ENCODE measurements around the gene TBC1D2. TPM values are rescaled to one million over a fixed set of nuclear protein-coding genes. Genes with fewer than 3 reads are reported as not detected.

Gene TBC1D2, protein sequence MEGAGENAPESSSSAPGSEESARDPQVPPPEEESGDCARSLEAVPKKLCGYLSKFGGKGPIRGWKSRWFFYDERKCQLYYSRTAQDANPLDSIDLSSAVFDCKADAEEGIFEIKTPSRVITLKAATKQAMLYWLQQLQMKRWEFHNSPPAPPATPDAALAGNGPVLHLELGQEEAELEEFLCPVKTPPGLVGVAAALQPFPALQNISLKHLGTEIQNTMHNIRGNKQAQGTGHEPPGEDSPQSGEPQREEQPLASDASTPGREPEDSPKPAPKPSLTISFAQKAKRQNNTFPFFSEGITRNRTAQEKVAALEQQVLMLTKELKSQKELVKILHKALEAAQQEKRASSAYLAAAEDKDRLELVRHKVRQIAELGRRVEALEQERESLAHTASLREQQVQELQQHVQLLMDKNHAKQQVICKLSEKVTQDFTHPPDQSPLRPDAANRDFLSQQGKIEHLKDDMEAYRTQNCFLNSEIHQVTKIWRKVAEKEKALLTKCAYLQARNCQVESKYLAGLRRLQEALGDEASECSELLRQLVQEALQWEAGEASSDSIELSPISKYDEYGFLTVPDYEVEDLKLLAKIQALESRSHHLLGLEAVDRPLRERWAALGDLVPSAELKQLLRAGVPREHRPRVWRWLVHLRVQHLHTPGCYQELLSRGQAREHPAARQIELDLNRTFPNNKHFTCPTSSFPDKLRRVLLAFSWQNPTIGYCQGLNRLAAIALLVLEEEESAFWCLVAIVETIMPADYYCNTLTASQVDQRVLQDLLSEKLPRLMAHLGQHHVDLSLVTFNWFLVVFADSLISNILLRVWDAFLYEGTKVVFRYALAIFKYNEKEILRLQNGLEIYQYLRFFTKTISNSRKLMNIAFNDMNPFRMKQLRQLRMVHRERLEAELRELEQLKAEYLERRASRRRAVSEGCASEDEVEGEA
- 1.3 and 1.5 TPM in 2 replicates for total RNA-seq

DNA sequence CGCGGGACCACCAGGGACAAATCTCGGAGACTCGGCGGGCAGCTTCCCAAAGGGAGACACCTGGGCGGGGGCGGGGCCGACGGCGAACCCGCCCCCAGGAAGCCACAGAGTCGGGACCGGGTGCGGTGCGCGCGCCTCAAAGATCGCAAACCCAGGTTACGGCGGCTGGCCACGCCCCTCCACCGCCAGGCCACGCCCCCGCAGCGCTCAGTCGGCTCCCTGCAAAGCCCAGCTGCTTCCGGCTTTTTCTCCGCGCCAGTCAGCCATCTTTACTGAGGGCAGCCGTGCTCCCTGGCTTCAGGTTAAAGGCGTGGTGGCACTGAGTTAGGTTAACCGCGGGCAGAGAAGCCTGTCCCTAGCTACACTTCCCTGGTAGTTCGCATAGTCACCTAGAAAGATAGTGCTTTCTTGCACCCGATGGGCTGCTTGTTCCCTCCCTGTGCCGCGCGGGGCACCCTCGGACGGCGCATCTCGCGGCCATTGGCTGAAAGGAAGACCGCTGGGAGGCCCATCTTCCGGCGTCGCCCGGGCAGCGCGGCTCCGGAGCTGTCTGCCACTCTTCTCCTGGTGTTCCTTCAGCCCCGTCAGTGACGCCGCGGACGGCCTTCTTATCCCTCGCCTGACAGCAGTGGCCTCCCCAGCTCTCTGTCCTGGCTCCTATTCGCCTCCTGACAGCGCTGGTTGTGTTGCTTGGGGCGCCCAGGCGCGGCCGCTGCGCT lies at the start of gene TBC1D2:
TSS of gene TBC1D2 (minus strand) at position 72 of the 719 bp plus-strand sequence. CDS start 108 bp downstream, outside the sequence.
- H3K9me3 Mint-ChIP-seq, result no peaks in the 10 kb centered on the region

DNA sequence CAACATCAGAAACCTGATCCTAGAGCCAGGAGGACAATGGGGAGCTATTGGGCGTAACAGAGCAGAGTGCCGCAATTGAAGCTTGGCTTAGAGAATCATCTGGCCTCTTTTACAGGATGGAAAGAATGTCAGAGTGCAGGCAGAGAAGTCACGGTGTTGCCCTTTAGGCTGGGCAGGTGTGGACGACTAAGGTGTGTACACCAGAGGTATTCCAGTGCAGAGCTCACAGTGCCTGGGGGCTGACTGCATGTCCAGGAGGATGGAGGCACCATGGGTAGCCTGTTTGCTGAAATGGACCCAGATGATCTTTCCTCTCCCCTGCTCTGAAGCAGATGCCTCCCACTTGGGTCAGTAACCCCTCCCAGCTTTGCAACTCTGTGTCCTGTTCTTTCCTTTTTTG lies 48.9 kb upstream of the TBC1D2 start:
- Mint-ChIP-seq H3K4me1 (ENCODE audit: low read depth) (peaks cover 3% of the 10 kb centered on the region), H3K4me3 (ENCODE audit: low read depth) (no peak overlapping the region), H3K27me3 (ENCODE audit: low read depth) (no peaks in the 10 kb centered on the region), H3K9me3 (no peaks in the 10 kb centered on the region), H3K27ac (no peak overlapping the region), H3K36me3 (ENCODE audit: low read depth) (no peaks in the 10 kb centered on the region)
- no peak for DNase-seq (ENCODE audit: low spot score)
- intact Hi-C loops (cut with micrococcal nuclease), result no loop called here

More for the DNA sequence above, at the start of gene TBC1D2:
- Mint-ChIP-seq H3K36me3 (ENCODE audit: low read depth) (no peaks in the 10 kb centered on the region), H3K4me1 (ENCODE audit: low read depth) (peaks cover 23% of the 10 kb centered on the region), H3K27me3 (ENCODE audit: low read depth) (peaks cover 12% of the 10 kb centered on the region), H3K27ac (peak within 1 kb of the TSS; percentile 94), H3K4me3 (ENCODE audit: low read depth) (peak within 1 kb of the TSS; percentile 97)
- intact Hi-C loops (cut with micrococcal nuclease), result loop anchor here (1.0 to 10.0 kb wide), 6 partner anchors 63 to 621 kb away; partner anchors contain the start of genes CORO2A, NCBP1, TRMO and TSTD2
- DNase-seq (ENCODE audit: low spot score), result peak; percentile 96

DNA sequence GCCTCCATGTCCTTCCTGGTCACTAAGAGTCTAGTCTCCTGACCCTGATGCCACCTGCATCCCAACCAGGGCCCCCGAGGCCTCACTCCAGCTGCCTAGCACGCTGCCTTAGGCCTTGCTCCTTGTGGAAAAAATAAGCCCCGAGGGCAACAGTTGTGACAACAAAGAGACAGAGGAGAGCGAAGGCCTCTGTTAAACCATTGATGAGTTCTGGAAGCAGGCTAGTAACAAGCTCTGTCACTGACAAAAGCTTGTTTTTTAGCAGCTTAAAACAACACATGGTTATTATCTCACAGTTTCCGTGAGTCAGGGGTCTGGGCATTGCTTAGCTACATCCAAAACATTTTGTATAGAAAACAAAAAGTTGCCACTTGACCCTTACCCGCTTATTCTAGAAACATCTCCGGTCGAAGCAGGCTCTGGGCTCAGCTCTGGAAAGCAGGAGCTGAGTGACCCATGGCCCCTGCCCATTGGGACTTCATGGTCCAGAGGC lies 48.2 kb upstream of the TBC1D2 start:
- no peaks in the 10 kb centered on the region for H3K27me3 Mint-ChIP-seq (ENCODE audit: low read depth)
- intact Hi-C loops (cut with micrococcal nuclease), result no loop called here
- no peak overlapping the region for H3K27ac Mint-ChIP-seq
- peaks cover 3% of the 10 kb centered on the region for H3K4me1 Mint-ChIP-seq (ENCODE audit: low read depth)
- H3K4me3 Mint-ChIP-seq (ENCODE audit: low read depth), result no peak overlapping the region
- DNase-seq (ENCODE audit: low spot score), result no peak
- H3K36me3 Mint-ChIP-seq (ENCODE audit: low read depth), result no peaks in the 10 kb centered on the region
- H3K9me3 Mint-ChIP-seq, result no peaks in the 10 kb centered on the region

DNA sequence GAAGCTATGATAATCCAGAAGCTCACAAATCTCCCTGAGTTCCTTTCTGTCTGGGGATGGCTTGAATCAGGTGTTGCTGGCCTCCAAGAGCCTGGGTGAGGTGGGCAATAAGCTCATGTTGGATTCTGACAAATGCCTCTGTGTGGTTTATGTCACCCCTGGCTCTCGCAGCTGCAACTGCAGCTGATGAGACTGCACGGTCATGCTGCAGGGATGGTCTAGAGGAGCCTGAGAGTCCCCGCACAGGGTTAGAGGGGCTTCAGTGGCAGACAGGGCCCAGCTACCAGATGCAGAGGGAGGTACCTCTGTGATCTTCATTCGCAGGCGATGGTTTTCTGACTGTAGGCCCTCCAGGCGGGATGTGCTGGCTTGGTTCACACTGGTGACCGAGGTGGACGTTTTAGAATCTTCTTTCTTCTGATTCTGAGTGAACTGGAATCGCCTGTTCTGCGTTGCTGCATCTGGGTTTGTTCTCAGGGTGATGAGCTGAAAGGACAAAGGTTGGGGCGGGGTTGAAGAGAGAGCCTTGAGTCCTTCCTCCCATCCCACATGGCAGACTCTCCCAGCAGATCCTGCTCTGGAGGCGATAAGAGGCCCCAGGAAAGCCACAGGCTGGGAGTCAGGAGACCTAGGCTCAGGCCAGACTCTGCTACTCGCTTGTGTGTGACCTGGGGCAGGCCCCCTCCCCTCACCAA lies 47.6 kb upstream of the TBC1D2 start:
- Mint-ChIP-seq H3K4me1 (ENCODE audit: low read depth) (peaks cover 3% of the 10 kb centered on the region), H3K36me3 (ENCODE audit: low read depth) (no peaks in the 10 kb centered on the region), H3K27ac (no peak overlapping the region), H3K4me3 (ENCODE audit: low read depth) (no peak overlapping the region), H3K9me3 (no peaks in the 10 kb centered on the region), H3K27me3 (ENCODE audit: low read depth) (peaks cover under 1% of the 10 kb centered on the region)
- no peak for DNase-seq (ENCODE audit: low spot score)
- intact Hi-C loops (cut with micrococcal nuclease), result no loop called here

DNA sequence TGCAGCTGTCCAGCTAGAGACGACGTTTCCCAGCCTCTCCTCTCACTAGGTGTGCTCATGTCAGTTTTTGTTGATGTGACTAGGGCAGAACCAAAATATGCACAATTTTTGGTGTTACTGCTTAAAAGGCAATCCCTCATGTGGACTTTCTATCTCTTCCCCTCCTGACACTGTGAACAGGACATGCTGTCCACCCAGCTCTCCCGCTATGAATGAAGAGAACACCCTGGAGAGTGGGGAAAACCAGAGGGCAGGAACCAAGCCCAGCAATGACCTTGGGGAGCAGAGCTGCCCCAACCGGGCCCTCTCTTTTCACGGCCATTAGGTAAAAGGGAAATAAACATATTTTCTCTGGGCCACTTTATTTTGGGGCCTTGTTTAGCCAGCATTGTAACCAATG lies 46.7 kb upstream of the TBC1D2 start:
- Mint-ChIP-seq H3K27me3 (ENCODE audit: low read depth) (peaks cover 3% of the 10 kb centered on the region), H3K27ac (no peak overlapping the region), H3K4me1 (ENCODE audit: low read depth) (peaks cover 3% of the 10 kb centered on the region), H3K36me3 (ENCODE audit: low read depth) (no peaks in the 10 kb centered on the region), H3K9me3 (no peaks in the 10 kb centered on the region), H3K4me3 (ENCODE audit: low read depth) (no peak overlapping the region)
- no peak for DNase-seq (ENCODE audit: low spot score)
- intact Hi-C loops (cut with micrococcal nuclease), result no loop called here

DNA sequence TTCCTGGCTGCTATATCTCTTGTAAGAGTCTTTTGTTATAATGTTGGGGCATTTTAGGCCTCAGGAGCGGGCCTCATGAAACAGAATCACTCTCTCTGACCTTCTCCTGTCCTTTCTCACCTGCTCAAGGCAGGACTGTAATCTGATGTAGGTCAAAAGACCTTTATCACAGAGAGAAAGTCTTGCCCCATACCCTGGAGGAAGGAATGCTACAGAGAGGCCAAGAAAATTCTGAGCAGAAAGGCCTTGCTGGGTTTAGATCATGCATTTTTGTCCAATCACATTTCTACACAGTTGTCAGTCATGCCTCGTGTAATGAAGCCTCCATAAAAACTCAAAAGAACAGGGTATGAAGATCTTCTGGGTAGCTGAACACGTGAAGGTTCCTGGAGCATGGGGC lies 45.2 kb upstream of the TBC1D2 start:
- peaks cover 3% of the 10 kb centered on the region for H3K27me3 Mint-ChIP-seq (ENCODE audit: low read depth)
- H3K27ac Mint-ChIP-seq, result no peak overlapping the region
- intact Hi-C loops (cut with micrococcal nuclease), result no loop called here
- peaks cover 3% of the 10 kb centered on the region for H3K4me1 Mint-ChIP-seq (ENCODE audit: low read depth)
- H3K9me3 Mint-ChIP-seq, result no peaks in the 10 kb centered on the region
- DNase-seq (ENCODE audit: low spot score), result no peak
- no peak overlapping the region for H3K4me3 Mint-ChIP-seq (ENCODE audit: low read depth)
- H3K36me3 Mint-ChIP-seq (ENCODE audit: low read depth), result no peaks in the 10 kb centered on the region

DNA sequence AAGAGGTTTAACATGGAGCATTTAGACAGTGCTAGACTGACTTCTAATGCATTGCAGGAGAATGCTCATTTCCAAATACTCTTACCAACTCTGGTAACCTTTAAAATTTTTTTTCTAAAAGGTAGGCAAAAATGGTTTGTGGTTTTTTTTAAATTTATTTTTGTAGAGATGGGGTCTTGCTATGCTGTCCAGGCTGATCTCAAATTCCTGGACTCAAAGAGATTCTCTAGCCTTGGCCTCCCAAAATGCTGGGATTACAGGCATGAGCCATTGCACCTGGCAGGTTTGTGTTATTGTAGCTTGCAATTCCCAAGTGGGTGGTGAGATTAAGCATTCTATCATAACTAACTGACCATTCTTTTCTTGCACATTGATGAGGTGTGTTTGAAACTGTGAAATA lies 43.0 kb upstream of the TBC1D2 start:
- Mint-ChIP-seq H3K27ac (no peak overlapping the region), H3K4me3 (ENCODE audit: low read depth) (no peak overlapping the region), H3K36me3 (ENCODE audit: low read depth) (no peaks in the 10 kb centered on the region), H3K27me3 (ENCODE audit: low read depth) (peaks cover 3% of the 10 kb centered on the region), H3K4me1 (ENCODE audit: low read depth) (peaks cover 3% of the 10 kb centered on the region), H3K9me3 (no peaks in the 10 kb centered on the region)
- DNase-seq (ENCODE audit: low spot score), result no peak
- intact Hi-C loops (cut with micrococcal nuclease), result no loop called here

DNA sequence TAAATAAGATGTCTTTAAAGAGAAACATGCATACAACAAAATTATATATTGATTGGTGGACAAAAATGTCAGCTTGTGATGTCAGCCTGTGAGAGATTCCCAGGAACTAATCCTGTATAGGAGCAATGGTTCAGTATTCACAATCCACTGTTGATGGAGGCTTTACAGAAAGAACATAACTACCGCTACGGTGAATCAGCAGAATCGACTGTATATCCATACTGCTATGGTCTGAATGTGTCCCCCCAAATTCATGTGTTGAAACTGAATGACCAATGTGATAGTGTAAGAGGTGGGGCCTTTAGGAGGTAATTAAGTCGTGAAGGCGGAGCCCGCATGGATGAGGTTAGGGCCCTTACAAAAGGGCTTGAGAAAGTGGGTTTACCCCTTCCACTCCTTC lies 40.4 kb upstream of the TBC1D2 start:
- no peaks in the 10 kb centered on the region for H3K9me3 Mint-ChIP-seq
- DNase-seq (ENCODE audit: low spot score), result no peak

DNA sequence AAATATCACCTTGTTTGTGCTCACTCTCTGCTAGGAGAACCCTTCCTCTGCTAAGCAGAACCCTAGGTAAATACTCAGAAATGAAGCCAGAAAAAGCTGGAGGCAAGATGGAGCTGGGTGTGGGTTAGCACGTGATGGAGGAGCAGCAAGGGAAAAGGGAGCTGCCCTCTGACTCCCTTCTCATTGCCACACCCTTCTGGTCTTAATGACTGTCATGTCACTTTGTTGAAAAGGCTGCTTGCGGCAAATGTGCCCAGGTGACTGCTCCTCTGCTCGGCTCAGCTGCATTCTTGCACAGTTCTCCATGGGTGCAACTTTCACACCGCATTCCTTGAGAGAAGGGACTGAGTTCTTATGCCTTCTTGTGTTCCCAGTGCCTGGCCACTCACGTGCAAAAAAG lies 36.4 kb upstream of the TBC1D2 start:
- Mint-ChIP-seq H3K27me3 (ENCODE audit: low read depth) (no peaks in the 10 kb centered on the region), H3K4me1 (ENCODE audit: low read depth) (no peaks in the 10 kb centered on the region), H3K27ac (no peak overlapping the region), H3K4me3 (ENCODE audit: low read depth) (no peak overlapping the region), H3K36me3 (ENCODE audit: low read depth) (no peaks in the 10 kb centered on the region), H3K9me3 (no peaks in the 10 kb centered on the region)
- intact Hi-C loops (cut with micrococcal nuclease), result no loop called here
- DNase-seq (ENCODE audit: low spot score), result no peak

More for the DNA sequence above, 40.4 kb upstream of the TBC1D2 start:
- Mint-ChIP-seq H3K4me1 (ENCODE audit: low read depth) (no peaks in the 10 kb centered on the region), H3K36me3 (ENCODE audit: low read depth) (no peaks in the 10 kb centered on the region), H3K4me3 (ENCODE audit: low read depth) (no peak overlapping the region), H3K27me3 (ENCODE audit: low read depth) (peaks cover 3% of the 10 kb centered on the region), H3K27ac (no peak overlapping the region)
- intact Hi-C loops (cut with micrococcal nuclease), result no loop called here

DNA sequence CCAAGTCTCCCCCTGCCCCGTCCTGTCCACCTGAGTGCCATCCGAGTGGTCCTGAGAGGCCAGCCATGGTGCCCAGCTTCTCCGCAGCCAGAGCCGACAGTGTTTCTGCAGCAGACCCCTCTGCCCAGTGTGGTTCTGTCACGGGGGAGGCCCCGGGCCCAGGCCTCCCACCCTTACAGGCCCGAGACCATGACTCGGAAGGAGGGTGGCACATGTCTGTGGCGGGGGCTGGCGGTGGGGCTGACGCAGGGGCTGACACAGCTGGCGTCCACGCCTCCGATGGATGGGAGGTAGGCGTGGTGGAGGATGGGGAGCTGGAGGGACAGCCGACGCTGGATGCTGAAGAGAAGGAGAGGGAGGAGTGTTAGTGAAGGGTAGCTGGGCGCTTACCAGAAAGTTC lies 35.0 kb upstream of the TBC1D2 start:
- no peaks in the 10 kb centered on the region for H3K27me3 Mint-ChIP-seq (ENCODE audit: low read depth)
- no peaks in the 10 kb centered on the region for H3K36me3 Mint-ChIP-seq (ENCODE audit: low read depth)
- intact Hi-C loops (cut with micrococcal nuclease), result no loop called here
- H3K4me1 Mint-ChIP-seq (ENCODE audit: low read depth), result no peaks in the 10 kb centered on the region
- no peaks in the 10 kb centered on the region for H3K9me3 Mint-ChIP-seq
- H3K27ac Mint-ChIP-seq, result no peak overlapping the region
- DNase-seq (ENCODE audit: low spot score), result no peak
- H3K4me3 Mint-ChIP-seq (ENCODE audit: low read depth), result no peak overlapping the region

DNA sequence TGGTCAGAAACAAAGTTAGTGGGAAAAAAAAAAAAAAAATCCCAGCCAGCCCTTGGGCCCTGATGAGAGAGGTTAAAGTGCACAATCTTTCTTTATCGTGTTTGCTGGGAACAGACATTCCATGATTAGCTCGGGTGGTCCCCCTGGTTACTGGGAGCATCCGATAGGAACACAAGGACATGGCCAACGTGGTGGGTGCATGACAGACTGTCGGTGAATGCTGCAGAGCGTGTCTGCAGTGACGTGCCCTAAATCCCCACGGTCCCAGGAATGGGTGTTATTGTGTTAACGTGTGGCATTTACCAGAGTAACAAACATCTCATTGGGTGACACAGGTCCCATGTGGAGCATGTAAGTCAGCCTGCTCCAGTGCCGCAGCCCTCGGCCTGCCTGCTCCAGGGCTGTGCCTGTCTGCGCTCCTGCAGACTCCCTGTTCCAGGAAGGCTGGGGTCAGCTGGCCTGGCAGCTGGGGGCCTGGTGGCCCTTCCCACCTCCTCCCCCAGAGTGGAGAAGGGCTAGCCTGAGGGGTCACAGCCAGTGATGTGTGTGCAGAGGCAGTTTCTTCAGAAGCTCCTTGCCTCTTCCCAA lies 34.3 kb upstream of the TBC1D2 start:
- Mint-ChIP-seq H3K9me3 (no peaks in the 10 kb centered on the region), H3K36me3 (ENCODE audit: low read depth) (no peaks in the 10 kb centered on the region), H3K27ac (no peak overlapping the region), H3K4me3 (ENCODE audit: low read depth) (no peak overlapping the region), H3K27me3 (ENCODE audit: low read depth) (no peaks in the 10 kb centered on the region), H3K4me1 (ENCODE audit: low read depth) (no peaks in the 10 kb centered on the region)
- intact Hi-C loops (cut with micrococcal nuclease), result no loop called here
- DNase-seq (ENCODE audit: low spot score), result no peak

DNA sequence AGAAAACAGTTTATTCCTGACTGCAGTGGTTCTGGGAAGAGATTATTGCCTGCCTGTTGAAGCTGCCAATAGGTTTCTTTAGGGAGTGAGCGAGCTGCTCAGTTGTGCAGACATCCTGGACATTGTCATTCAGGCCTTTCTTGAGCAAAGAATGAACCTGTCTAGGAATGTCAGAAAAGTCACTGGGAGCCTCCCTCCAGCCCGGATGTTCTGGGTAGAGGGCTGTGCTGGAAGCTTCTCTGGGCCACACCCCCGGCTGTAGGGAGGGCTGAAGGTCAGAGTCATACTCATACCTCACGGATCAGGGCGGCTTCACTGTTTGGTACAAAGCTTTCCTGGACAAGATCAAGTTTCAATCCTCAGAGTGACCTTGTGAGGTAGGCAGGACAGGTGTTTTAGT lies 33.4 kb upstream of the TBC1D2 start:
- Mint-ChIP-seq H3K36me3 (ENCODE audit: low read depth) (no peaks in the 10 kb centered on the region), H3K4me1 (ENCODE audit: low read depth) (no peaks in the 10 kb centered on the region), H3K27ac (no peak overlapping the region), H3K4me3 (ENCODE audit: low read depth) (no peak overlapping the region), H3K9me3 (no peaks in the 10 kb centered on the region), H3K27me3 (ENCODE audit: low read depth) (no peaks in the 10 kb centered on the region)
- intact Hi-C loops (cut with micrococcal nuclease), result no loop called here
- DNase-seq (ENCODE audit: low spot score), result no peak

All from activated T-helper 2 cell treated with anti-CD3 and anti-CD28 coated beads, Interferon-gamma antibody, Interleukin-2, Interleukin-4, amounts not matched to agents 10 μg/mL and 5 μg/mL and 100 μg/mL, durations not matched to agents 14 hours and 24 hours and 36 hours (primary cell).